Measurements from ENCODE around the gene UBAP2.

Gene UBAP2

GRCh38 chr9:34016149-34016548, 32.5 kb downstream of the UBAP2 start:
- TF ChIP-seq CTCF (IDR thresholded peaks at IDR 0.05), result no peak
- H3K4me3 ChIP-seq (ENCODE audit: low read depth in 1 of 2, low read length in 1 of 2), result no peak overlapping the region
- peaks cover 7% of the 10 kb centered on the region for H3K36me3 ChIP-seq
- no peaks in the 10 kb centered on the region for H3K9me3 ChIP-seq
- H3K27me3 ChIP-seq, result no peaks in the 10 kb centered on the region
- no peaks in the 10 kb centered on the region for H3K4me1 ChIP-seq (ENCODE audit: control insufficient read depth in 1 of 2, insufficient read depth in 1 of 2, low read depth in 1 of 2, low read length in 1 of 2)
- no peak overlapping the region for H3K27ac ChIP-seq

- Histone ChIP-seq H3K27ac (no peak overlapping the region), H3K4me1 (ENCODE audit: control insufficient read depth in 1 of 2, insufficient read depth in 1 of 2, low read depth in 1 of 2, low read length in 1 of 2) (no peaks in the 10 kb centered on the region), H3K27me3 (no peaks in the 10 kb centered on the region), H3K36me3 (peaks cover 12% of the 10 kb centered on the region), H3K4me3 (ENCODE audit: low read depth in 1 of 2, low read length in 1 of 2) (no peak overlapping the region), H3K9me3 (no peaks in the 10 kb centered on the region)
- no peak for TF ChIP-seq CTCF (IDR thresholded peaks at IDR 0.05)
These were observed 37.7 kb downstream of the UBAP2 start for GRCh38 chr9:34010979-34011378.

- peaks cover 17% of the 10 kb centered on the region for H3K36me3 ChIP-seq
- no peak for TF ChIP-seq CTCF (IDR thresholded peaks at IDR 0.05)
- no peak overlapping the region for H3K4me3 ChIP-seq (ENCODE audit: low read depth in 1 of 2, low read length in 1 of 2)
These were observed 46.7 kb downstream of the UBAP2 start for GRCh38 chr9:34001951-34002350.

GRCh38 chr9:34001298-34001697, 47.4 kb downstream of the UBAP2 start:
- Histone ChIP-seq H3K4me3 (ENCODE audit: low read depth in 1 of 2, low read length in 1 of 2) (no peak overlapping the region), H3K9me3 (no peaks in the 10 kb centered on the region), H3K27me3 (no peaks in the 10 kb centered on the region), H3K36me3 (peaks cover 21% of the 10 kb centered on the region), H3K4me1 (ENCODE audit: control insufficient read depth in 1 of 2, insufficient read depth in 1 of 2, low read depth in 1 of 2, low read length in 1 of 2) (no peaks in the 10 kb centered on the region), H3K27ac (no peak overlapping the region)
- TF ChIP-seq CTCF (IDR thresholded peaks at IDR 0.05), result no peak

More at GRCh38 chr9:34001951-34002350, 46.7 kb downstream of the UBAP2 start:
- H3K27ac ChIP-seq, result no peak overlapping the region
- no peaks in the 10 kb centered on the region for H3K4me1 ChIP-seq (ENCODE audit: control insufficient read depth in 1 of 2, insufficient read depth in 1 of 2, low read depth in 1 of 2, low read length in 1 of 2)
- no peaks in the 10 kb centered on the region for H3K9me3 ChIP-seq
- H3K27me3 ChIP-seq, result no peaks in the 10 kb centered on the region

DNA sequence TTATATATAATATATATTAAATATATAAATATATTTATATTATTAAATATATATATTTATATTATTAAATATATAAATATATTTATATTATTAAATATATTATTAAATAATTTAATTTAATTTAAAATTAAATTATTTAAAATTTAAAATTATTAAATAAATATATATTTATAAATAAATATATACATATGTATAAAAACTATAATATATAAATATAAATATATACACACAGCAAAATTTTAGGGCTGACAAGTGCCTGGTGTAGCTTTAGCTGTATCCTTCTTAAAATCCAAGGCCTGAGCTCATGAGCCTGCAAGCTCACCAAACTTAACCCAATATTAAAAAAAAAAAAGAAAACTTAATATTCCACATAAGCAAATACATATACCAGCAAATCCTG, 53.2 kb downstream of the UBAP2 start:
- Histone ChIP-seq H3K4me1 (ENCODE audit: control insufficient read depth in 1 of 2, insufficient read depth in 1 of 2, low read depth in 1 of 2, low read length in 1 of 2) (no peaks in the 10 kb centered on the region), H3K27ac (no peak overlapping the region), H3K9me3 (no peaks in the 10 kb centered on the region), H3K36me3 (peaks cover 34% of the 10 kb centered on the region), H3K27me3 (no peaks in the 10 kb centered on the region), H3K4me3 (ENCODE audit: low read depth in 1 of 2, low read length in 1 of 2) (no peak overlapping the region)
- no peak for TF ChIP-seq CTCF (IDR thresholded peaks at IDR 0.05)

DNA sequence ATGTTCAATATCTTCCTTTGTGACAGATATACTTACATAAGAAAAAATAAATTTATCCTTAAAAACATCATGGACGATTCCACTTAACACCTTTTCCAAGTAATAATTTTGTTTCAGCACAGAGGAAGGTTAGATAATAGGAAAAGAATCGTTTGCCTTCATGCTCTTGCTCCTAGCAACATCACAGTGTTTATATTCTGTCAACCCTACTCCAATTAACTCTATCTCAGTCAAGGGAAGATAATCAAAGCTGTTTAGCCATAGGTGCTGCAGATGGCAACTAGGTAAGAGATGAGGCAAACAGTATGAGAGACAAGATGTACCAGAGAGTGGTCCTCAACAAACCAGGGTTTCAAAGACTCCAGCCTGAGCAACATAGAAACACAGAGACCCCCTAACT, 55.6 kb downstream of the UBAP2 start:
- peaks cover 33% of the 10 kb centered on the region for H3K36me3 ChIP-seq
- no peaks in the 10 kb centered on the region for H3K9me3 ChIP-seq
- H3K4me1 ChIP-seq (ENCODE audit: control insufficient read depth in 1 of 2, insufficient read depth in 1 of 2, low read depth in 1 of 2, low read length in 1 of 2), result no peaks in the 10 kb centered on the region
- no peak overlapping the region for H3K27ac ChIP-seq
- H3K27me3 ChIP-seq, result no peaks in the 10 kb centered on the region
- TF ChIP-seq CTCF (IDR thresholded peaks at IDR 0.05), result no peak
- H3K4me3 ChIP-seq (ENCODE audit: low read depth in 1 of 2, low read length in 1 of 2), result no peak overlapping the region

Measured in neutrophil (primary cell).